HepG2 (cell line): ENCODE results near the gene HOXA10. TPM values are rescaled to one million over a fixed set of nuclear protein-coding genes. Genes with fewer than 3 reads are reported as not detected.

Experiments
- AKNA ChIP-seq: sonication (generic); formaldehyde crosslinking; IDR thresholded peaks from 2 replicates; pipeline ENCODE4 v1.4.0; 2020; ENCODE audit warnings: missing genetic modification reagents, borderline replicate concordance
- KLF13 ChIP-seq: sonication (generic); formaldehyde crosslinking; IDR thresholded peaks from 2 replicates; pipeline ENCODE4 v1.4.0; 2020; ENCODE audit warnings: mild to moderate bottlenecking, missing genetic modification reagents
- MYC ChIP-seq: sonication (generic); formaldehyde crosslinking; IDR thresholded peaks from 2 replicates; pipeline ENCODE4 v1.9.0; 2021; ENCODE audit warnings: missing genetic modification reagents, borderline replicate concordance
- NR3C1 ChIP-seq: sonication (generic); formaldehyde crosslinking; IDR thresholded peaks from 2 replicates; pipeline ENCODE4 v1.4.0; 2020; ENCODE audit warnings: missing genetic modification reagents
- SIN3B ChIP-seq: fragments of 150-350 bp; IDR thresholded peaks from 2 replicates; pipeline ENCODE4 v1.6.1; 2014; ENCODE audit warnings: low read length
- SRSF1 ChIP-seq: fragments of 200-400 bp; formaldehyde crosslinking; optimal IDR thresholded peaks from 2 replicates; pipeline ENCODE3; 2017; ENCODE audit warnings: mild to moderate bottlenecking, low read depth, low read length, moderate library complexity
- XRCC5 ChIP-seq: fragments of 200-400 bp; formaldehyde crosslinking; optimal IDR thresholded peaks from 2 replicates; pipeline ENCODE3; 2017; ENCODE audit warnings: mild to moderate bottlenecking, low read length
- ZNF687 ChIP-seq: sonication (generic); formaldehyde crosslinking; IDR thresholded peaks from 2 replicates; pipeline ENCODE4 v1.5.1; 2020; ENCODE audit warnings: mild to moderate bottlenecking, missing genetic modification reagents, moderate library complexity
- ZSCAN30 ChIP-seq: sonication (generic); formaldehyde crosslinking; IDR thresholded peaks from 2 replicates; pipeline ENCODE4 v1.5.0; 2020; ENCODE audit warnings: mild to moderate bottlenecking, missing genetic modification reagents
- polyA plus RNA-seq, 8 experiments: library from polyadenylated mRNA; depleted of rRNA in 3 of 8; stranded (reverse) in 7 of 8; unstranded in 1 of 8; fragments of >200 nt; fragmentation: Illumina TruSeq in 4 of 8; extraction: Trizol in 4 of 8; gene quantifications; 2 replicates each; pipeline versions ENCODE4 v1.2.1 to v1.2.3, GENCODE V29; 2011 to 2016; ENCODE audit warnings: low read depth in 4 of 8, missing spikeins in 1 of 8, mixed read lengths in 1 of 8; ENCODE audit not compliant: insufficient read depth in 1 of 8
- total RNA-seq, 5 experiments: library from RNA; depleted of rRNA; stranded (reverse); fragments of >200 nt; fragmentation: Illumina TruSeq; extraction: Trizol; gene quantifications; 2 replicates each; pipeline ENCODE4 v1.2.3, GENCODE V29; 2016; ENCODE audit warnings: low read depth in 1 of 5
- TF ChIP-seq, protein P1 (sequence below): sonication (generic); formaldehyde crosslinking; IDR thresholded peaks from 2 replicates; pipeline ENCODE4 v1.5.1; 2020; ENCODE audit warnings: mild to moderate bottlenecking, missing genetic modification reagents, borderline replicate concordance
- TF ChIP-seq, protein P2 (sequence below): sonication (generic); formaldehyde crosslinking; IDR thresholded peaks from 2 replicates; pipeline ENCODE4 v1.5.0; 2020; ENCODE audit warnings: missing genetic modification reagents, mild to moderate bottlenecking, borderline replicate concordance

Gene HOXA10
- total and polyA plus RNA-seq, 2 of the 13 experiments (the other 11 are each of a cell fraction or from before 2014, with no cell fraction given): not detected

DNA sequence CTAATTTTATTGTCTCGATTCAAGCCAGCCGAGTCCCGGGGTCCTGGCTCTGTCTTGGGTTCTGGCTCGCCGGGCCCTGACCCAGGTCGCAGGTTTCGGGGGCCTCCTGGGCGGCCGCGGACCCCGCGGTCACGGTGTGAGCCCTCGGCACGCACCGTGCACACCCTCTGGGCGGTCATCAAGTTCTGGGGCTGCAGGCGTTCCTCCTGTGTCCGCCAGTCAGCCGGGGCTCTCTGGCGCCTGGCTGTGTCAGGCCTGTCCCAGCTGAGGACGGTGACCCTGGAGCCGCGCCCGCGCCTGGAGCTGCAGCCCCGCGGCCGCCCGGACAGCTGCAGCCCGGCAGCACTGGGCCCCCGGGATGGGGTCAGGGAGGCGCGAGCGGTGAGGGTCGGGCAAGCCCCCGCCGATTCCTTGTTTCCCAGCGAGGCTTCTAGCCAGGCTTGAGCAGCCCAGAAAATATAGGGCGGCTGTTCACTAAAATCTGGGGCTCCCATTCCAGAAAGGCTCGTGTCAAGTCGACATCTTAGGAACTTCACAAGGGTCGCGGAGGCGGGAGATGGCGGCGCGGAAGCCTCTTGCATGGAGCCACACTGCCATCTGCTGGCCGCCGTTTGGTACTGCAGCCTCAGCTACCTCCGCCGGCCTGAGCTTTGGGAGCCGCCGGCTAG lies 13.4 kb downstream of the HOXA10 start (continued):
- TF ChIP-seq NR3C1 (no peak), XRCC5 (peak; percentile 30), SRSF1 (no peak), MYC (CRISPR knock-in tag) (peak; percentile 15; the same call in 1 of the 2 replicates), ZSCAN30 (CRISPR knock-in tag) (no peak), SIN3B (no peak), ZNF687 (peak; percentile 79), KLF13 (CRISPR knock-in tag) (no peak), AKNA (CRISPR knock-in tag) (no peak)
- TF ChIP-seq, protein P1, sequence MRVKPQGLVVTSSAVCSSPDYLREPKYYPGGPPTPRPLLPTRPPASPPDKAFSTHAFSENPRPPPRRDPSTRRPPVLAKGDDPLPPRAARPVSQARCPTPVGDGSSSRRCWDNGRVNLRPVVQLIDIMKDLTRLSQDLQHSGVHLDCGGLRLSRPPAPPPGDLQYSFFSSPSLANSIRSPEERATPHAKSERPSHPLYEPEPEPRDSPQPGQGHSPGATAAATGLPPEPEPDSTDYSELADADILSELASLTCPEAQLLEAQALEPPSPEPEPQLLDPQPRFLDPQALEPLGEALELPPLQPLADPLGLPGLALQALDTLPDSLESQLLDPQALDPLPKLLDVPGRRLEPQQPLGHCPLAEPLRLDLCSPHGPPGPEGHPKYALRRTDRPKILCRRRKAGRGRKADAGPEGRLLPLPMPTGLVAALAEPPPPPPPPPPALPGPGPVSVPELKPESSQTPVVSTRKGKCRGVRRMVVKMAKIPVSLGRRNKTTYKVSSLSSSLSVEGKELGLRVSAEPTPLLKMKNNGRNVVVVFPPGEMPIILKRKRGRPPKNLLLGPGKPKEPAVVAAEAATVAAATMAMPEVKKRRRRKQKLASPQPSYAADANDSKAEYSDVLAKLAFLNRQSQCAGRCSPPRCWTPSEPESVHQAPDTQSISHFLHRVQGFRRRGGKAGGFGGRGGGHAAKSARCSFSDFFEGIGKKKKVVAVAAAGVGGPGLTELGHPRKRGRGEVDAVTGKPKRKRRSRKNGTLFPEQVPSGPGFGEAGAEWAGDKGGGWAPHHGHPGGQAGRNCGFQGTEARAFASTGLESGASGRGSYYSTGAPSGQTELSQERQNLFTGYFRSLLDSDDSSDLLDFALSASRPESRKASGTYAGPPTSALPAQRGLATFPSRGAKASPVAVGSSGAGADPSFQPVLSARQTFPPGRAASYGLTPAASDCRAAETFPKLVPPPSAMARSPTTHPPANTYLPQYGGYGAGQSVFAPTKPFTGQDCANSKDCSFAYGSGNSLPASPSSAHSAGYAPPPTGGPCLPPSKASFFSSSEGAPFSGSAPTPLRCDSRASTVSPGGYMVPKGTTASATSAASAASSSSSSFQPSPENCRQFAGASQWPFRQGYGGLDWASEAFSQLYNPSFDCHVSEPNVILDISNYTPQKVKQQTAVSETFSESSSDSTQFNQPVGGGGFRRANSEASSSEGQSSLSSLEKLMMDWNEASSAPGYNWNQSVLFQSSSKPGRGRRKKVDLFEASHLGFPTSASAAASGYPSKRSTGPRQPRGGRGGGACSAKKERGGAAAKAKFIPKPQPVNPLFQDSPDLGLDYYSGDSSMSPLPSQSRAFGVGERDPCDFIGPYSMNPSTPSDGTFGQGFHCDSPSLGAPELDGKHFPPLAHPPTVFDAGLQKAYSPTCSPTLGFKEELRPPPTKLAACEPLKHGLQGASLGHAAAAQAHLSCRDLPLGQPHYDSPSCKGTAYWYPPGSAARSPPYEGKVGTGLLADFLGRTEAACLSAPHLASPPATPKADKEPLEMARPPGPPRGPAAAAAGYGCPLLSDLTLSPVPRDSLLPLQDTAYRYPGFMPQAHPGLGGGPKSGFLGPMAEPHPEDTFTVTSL: no peak
- TF ChIP-seq, protein P2, sequence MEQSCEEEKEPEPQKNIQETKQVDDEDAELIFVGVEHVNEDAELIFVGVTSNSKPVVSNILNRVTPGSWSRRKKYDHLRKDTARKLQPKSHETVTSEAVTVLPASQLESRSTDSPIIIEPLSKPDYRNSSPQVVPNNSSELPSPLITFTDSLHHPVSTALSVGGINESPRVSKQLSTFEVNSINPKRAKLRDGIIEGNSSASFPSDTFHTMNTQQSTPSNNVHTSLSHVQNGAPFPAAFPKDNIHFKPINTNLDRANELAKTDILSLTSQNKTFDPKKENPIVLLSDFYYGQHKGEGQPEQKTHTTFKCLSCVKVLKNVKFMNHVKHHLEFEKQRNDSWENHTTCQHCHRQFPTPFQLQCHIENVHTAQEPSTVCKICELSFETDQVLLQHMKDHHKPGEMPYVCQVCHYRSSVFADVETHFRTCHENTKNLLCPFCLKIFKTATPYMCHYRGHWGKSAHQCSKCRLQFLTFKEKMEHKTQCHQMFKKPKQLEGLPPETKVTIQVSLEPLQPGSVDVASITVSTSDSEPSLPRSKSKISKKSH: 0 out of 2 replicates have a peak, but pooled peaks have one; percentile 33
